Activated CD8-positive, alpha-beta memory T cell treated with anti-CD3 and anti-CD28 coated beads for 1 hour (primary cell): ENCODE results near the gene DISP3.

Experiments used
- DNase-seq, 2 donors: peaks; one replicate each; pipeline ENCODE4 v3.0.0-alpha.2; 2020; ENCODE audit warnings: low read depth in 1 of 2; ENCODE audit errors: extremely low read depth in 1 of 2

The DISP3 gene

GRCh38 chr1:11478571-11479374 is at the start of gene DISP3:
TSS of gene DISP3 (plus strand) at chr1:11479155. CDS start at chr1:11500993, 21,838 bp downstream.
- peak in 1 of 2 donors; percentile 40 for DNase-seq

DNA sequence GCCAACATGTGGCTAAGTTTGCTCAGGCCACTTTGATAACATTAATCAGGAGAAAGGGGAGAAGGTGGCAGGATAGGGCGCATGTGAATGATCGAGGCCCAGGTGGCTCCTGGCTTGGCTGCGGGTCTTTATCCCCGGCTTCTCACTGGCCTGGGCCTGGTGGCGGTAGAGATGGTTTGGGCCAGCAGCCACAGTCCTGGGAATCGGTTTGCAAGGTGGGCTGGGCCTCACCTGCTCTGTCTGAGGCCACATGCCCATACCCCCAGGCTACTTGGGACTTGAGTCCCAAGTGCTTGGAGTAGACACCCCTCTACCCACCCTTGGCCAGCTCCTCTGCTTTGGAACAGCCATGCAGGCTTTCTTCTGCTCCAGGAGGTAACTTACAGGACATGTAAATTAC is 49.7 kb upstream of the DISP3 start:
- DNase-seq: no peak

GRCh38 chr1:11429935-11430334 is 49.0 kb upstream of the DISP3 start:
- no peak for DNase-seq

DNA sequence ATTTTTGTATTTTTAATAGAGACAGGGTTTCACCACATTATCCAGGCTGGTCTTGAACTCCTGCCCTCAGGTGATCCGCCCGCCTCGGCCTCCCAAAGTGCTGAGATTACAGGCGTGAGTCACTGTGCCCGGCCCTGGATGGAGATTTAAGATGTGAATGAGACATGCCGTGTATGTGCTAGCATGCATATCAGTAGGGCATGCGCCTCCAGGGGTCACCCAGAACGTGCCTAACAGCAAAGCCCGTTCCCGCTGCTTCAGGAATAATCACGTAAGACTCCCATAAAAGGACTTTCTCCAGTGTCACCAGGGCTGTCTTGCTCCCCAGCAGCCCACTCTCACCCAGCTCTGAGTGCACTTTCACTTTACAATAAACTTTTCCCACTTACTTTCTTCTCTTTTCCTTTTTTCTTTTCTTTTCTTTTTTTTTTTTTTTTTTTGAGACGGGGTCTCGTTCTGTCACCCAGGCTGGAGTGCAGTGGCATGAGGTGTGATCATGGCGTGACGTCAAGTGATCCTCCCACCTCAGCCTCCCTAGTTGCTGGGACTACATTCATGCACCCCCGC is 46.9 kb upstream of the DISP3 start:
- no peak for DNase-seq

GRCh38 chr1:11432526-11432925 is 46.4 kb upstream of the DISP3 start:
- DNase-seq: no peak

DNA sequence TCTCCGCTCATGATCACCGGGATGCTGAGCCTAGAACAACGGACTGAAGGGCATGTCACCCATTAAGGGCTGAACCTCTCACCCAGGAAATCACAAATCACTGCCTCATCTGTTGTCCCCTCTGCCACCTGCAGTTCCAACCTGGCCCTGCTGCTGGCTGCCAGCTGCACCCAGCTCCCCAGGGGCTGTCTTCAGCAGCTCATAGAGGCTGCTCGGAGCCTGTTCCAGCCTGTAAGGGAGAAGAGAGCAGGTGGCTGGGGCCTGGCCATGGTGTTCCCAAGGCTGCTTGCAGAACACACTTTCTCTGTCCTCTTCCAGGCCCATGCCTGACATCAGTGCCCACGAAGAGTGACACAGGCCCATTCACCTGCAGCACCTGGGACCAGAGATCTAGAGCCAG is 44.5 kb upstream of the DISP3 start:
- no peak for DNase-seq

DNA sequence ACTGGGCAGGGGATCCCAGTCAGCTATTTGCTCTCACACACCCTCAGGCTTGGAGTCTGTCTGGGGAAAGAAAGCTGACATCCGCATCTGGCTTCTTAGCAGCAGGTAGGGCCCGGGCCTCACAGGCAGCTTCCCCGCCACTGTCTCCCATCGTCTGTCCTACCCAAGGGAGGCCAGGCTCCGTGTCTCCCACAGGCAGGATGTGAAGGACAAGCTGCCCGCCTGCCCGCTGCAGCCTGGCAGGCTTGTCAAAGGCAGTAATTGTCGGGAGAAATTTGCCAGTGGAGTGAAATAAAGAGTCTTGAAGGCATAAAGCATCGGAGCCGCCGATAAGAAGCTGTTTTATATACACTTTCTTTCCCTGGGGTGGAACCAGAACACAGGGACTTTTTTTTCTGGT is 44.0 kb upstream of the DISP3 start:
- no peak for DNase-seq

DNA sequence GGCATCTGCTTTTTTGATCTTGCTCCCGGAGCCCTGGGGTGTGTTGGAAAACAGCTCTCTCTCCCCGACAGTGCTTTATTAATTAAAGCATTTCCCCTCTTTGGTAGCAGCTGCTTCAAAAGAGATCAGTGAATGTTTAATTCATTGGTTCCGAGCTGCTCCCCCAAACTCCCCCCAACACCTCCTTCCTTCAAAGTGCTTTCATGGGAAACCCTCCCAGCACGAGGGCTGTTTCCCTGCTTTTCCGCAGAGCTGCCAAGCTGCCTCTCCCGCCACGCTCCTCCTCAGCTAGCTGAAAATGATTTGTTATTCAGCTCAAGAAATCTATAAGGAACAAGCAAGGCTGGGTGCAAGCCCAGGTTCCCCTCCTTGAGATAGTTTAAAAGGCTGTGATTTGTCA is 40.0 kb upstream of the DISP3 start:
- no peak for DNase-seq

GRCh38 chr1:11441211-11441952 is 37.6 kb upstream of the DISP3 start:
- DNase-seq: no peak

- DNase-seq: no peak
Observed at GRCh38 chr1:11443043-11443442, 35.9 kb upstream of the DISP3 start.

DNA sequence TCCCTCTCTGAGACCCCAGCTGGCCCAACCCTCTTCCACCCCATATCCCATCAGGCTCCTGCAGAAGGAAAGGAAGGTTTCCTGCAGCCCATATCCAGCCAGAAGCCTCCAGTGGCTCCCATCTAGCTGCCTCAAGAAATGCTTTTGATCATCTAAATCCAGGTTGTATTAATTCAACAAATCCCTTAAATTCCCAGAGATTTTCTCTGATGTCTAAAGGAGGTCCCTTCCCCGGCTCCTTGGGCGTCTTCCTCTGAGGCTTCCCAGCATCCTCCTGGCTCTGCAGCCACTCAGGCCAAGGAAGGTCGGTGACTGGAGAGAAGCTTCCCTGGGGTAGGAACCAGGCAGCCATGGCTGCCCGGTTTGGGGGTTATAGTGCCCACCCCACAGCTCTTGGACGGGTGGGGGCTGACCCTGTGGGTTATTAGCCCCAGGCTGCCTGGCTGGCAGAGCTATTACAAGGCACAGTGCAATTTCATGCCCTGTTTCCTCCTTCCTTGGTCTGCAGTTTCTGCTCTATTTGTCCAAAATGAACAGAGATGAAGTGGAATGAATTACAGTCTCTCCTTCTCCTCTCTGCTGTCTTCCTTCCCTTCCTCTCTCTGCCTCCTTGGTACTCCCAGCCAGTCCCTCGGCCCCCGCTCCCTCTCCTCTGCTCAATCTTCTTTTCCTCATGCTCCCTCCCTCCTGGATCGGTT is 34.8 kb upstream of the DISP3 start:
- DNase-seq: no peak

DNA sequence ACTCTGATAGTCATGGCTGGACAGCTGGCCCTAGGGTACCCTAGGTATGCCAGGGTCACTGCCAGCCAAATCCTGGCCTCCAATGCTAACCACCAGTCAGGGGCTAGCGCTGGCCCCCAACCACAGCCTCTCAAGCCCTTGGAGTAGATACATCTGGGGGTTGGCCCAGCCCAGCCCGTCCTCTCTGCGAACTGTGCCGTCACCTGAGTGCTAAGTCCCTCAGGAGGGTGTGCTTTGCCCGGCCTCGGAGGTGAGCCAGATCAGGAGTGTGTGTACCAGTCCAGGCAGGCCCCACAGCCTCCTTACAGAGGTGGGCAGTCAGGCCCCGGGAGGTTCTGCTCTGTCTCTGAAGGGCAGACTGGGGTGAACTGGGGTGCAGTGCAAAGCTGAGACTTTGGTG is 34.0 kb upstream of the DISP3 start:
- DNase-seq: no peak

- DNase-seq: no peak
Observed at GRCh38 chr1:11447903-11448302, 31.1 kb upstream of the DISP3 start.

DNA sequence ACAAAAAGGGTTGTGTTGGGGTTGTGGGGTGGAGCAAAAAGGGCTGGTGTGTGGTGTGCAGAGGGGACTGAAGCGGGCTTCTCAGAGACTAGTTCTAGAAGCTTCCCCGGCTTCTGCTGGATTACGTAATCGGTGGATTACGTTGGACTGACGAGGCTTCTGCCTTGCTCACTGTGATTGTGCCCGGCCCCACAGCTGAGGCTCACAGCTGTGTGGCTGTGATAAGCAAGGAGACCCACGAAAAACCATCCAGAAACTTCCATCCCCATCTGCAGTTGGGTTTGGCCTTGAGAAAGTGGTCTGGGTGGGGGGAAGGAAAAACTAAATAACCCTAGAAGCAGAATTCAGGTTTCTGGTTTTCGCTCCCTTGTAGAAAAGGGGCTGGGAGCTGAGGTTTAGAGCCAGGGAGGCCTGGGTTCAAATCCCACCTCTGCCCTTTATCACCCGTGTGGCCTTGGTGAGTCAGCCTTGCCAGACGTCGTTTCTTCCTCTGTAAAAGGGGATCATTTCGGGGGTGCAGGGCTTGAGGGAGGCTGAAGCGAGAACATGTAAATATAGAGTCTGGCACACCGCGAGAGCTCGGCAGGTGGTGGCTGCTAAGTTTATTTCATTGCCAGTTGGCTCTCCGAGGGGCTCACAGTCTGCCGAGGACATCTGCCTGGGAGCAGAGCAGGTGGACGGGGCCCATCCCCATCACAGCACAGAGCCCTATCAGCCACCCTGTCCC is 30.4 kb upstream of the DISP3 start:
- DNase-seq: no peak

DNA sequence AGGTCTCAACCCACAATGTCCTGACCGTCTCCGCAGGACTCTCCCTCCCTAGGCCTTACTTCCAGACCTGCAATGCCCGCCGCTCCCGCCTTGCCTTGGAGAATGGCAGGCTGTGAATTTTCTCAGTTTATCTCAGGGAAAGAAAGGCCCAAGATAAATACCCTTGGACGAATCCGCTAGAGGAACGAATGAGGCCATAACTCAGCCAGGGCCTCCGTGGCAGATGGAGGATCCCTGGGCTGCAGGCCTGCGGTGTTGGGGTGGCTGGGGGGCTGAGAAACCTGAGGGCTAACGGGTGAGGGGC is 29.9 kb upstream of the DISP3 start:
- no peak for DNase-seq

DNA sequence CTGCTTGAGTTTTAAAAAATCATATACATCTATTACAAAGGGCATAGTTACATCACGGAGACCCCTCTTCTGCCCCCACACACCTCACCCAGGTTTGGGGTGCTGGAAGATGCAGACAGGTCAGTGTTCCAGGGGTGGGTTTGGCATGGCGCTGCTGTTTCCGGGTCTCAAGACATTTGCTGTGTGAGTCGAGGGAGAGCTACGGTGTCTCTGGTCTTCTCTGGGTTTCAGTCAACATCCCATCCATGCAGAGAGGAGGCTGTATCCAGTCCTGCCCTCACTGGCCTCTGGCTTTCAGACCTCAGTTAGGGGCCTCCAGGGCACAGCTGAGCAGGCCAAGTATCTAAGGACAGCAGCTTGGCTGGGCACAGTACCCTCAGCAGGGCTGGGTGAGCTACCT is 28.6 kb upstream of the DISP3 start:
- DNase-seq: no peak

DNA sequence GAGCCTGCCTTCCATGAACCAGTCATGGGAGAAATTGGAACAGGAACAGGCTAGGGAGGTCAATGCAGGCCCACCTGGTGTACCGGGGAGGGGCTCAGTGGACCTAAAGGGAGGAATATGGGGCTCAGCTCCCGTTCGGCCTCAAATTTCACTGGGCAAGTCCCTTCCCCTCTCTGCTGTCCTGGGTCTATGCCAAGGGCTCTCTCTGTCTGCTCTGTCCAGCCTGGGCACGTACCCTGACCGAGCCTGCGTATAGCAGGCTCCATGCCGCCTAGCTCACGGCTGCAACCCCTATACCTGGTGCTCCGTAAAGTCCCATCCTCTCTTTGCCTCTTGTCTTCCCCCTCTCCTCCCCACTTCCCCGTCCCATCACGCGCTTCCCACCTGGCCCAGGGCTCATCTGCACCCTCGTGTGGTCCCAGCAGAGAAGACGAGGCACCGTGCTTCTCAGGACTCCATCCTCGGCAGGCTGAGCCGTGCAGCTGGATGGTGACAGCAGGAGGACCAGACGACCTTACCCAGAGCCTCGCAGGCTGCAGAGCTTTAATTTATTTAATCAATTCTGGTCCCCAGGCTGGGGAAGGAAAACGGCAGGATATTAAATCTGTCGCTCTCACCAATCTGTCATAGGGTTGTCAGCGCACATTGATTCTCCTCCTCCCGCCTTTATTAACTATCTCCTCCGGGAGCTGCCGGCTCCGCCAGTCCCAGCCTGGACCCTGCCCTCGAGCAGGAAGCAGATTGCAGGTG is 25.0 kb upstream of the DISP3 start:
- no peak for DNase-seq

- no peak for DNase-seq
Observed at GRCh38 chr1:11455967-11456570, 22.9 kb upstream of the DISP3 start.

DNA sequence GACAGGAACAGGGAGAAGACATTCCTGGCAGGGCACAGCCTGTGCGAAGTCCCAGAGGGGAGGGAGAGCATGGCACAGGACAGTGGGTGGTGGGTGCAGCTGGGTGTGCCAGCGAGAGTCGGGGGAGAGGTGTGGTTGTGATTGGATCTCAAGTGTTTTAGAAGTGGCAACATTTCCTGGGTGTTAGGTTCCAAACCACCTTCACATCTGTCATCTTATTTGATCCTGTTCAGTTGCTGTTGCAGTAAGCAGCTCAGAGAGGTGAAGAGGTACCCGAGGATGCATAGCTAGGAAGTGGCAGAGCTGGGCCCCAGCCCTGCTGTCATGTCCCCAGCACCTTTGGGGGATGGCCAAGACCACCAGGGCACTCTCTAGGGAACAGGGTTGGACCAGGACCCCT is 22.0 kb upstream of the DISP3 start:
- no peak for DNase-seq

DNA sequence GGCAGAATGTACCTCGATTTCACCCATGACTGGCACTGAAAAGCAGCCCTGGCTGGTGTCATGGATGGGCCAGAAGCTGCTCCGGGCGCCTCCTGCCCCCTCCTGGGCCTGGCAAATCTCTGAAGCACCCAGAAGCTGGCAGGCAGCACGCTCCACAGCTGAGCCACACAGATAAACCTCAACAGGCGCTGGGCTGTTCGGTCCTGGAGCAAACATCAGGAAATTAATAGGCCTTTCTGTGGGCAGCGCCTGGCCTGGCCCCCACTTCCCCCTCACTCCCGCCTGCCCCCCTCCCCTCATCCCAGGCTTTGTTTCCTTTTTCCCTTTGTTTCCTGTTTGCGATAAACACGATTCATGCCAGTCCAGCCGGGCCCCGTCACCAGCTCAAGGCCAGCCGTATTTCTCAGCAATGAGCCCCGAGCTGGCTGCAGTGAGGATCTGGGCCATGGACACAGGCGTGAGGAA is 20.1 kb upstream of the DISP3 start:
- DNase-seq: no peak
